GM10248 (cell line): ENCODE measurements around the gene HS3ST2.
A peak's percentile ranks its signal among the peaks of the same experiment; 100 is the strongest.

Source experiments
- CTCF ChIA-PET: fragments of 300-600 bp; sonication (Branson Sonifier 250); formaldehyde crosslinking; extraction: SDS; loops from one replicate; lab custom pipeline; 2021; ENCODE audit warnings: antibody characterized with exemption; lab: Yijun Ruan, JAX
- POLR2A ChIA-PET: fragments of 350-650 bp; sonication (Branson Sonifier 250); formaldehyde crosslinking; extraction: SDS; loops from one replicate; lab custom pipeline; 2020; ENCODE audit warnings: antibody characterized with exemption; lab: Yijun Ruan, JAX
- DNase-seq: peaks from one replicate; pipeline ENCODE4 v3.0.0; 2012; ENCODE audit errors: extremely low spot score
- CTCF ChIP-seq: IDR thresholded peaks from 2 replicates; pipeline ENCODE4 v1.5.1; 2012; ENCODE audit warnings: mild to moderate bottlenecking, low read depth; ENCODE audit errors: extremely low read depth, missing control alignments, control extremely low read depth

Gene HS3ST2

GRCh38 chr16:22948058-22948602 is 134.2 kb downstream of the HS3ST2 start:
- peak; percentile 13 for DNase-seq
- ChIA-PET POLR2A (no interaction called here), CTCF (interaction anchor here (0.8 to 1.5 kb wide), 4 partner anchors 11 to 48 kb away, joined by 3 to 8 read pairs (median 4); no protein-coding TSS in a partner anchor)
- TF ChIP-seq CTCF: no peak

GRCh38 chr16:22948603-22949368 is 134.8 kb downstream of the HS3ST2 start:
- DNase-seq: peak; percentile 70
- ChIA-PET POLR2A (no interaction called here), CTCF (interaction anchor here (0.9 to 2.7 kb wide), 3 partner anchors 12 to 47 kb away, joined by 3 to 12 read pairs (median 8); no protein-coding TSS in a partner anchor)
- peak; percentile 48 for TF ChIP-seq CTCF

GRCh38 chr16:22955461-22956070 is 141.6 kb downstream of the HS3ST2 start:
- POLR2A ChIA-PET: no interaction called here
- TF ChIP-seq CTCF: no peak
- CTCF ChIA-PET: no interaction called here
- DNase-seq: no peak

DNA sequence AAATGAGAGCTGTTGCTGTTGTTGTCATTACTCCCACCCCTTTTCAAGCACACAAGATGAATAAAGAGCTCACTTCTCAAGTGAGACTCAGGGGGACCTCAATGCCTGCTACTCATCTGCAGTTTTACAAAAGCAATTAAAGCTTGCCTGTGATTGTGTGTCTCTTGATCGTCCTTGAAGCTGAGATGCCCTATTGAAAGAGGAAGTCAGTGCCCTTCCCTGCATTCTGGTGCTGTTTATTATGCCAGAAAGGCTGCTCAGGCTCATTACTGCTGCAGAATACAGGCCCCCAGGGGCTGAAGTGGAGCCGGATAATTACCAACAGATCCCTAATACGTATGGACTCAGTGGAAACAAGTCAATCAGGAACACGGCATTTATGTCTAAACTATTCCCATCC is 147.2 kb downstream of the HS3ST2 start:
- ChIA-PET POLR2A (no interaction called here), CTCF (interaction anchor here (0.9 to 2.1 kb wide), 2 partner anchors 11 to 58 kb away, joined by 3 to 12 read pairs; no protein-coding TSS in a partner anchor)
- DNase-seq: no peak
- TF ChIP-seq CTCF: no peak

DNA sequence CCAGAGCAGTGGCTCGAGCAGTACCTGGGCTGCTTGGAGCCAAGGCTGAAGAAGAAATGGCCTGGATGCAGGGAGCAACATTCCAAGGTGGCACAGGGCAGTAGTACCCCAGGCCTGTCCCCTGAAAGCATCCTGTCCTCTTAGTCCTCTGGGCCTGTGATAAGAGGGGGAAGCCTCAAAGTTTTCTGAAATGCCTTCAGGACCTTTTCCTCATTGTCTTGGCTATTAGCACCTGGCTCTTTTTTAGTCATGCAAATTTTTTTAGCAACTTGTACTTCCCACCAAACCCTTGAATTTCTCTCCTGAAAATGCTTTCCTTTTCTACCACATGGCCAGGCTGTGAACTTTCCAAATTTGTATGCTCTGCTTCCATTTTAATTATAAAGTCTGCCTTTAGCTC is 148.9 kb downstream of the HS3ST2 start:
- TF ChIP-seq CTCF: no peak
- ChIA-PET CTCF (no interaction called here), POLR2A (no interaction called here)
- no peak for DNase-seq
